Adrenal gland (tissue), 12 donors: ENCODE results near the gene EFHD1. TPM values are rescaled to one million over a fixed set of nuclear protein-coding genes. Genes with fewer than 3 reads are reported as not detected.

Source experiments
- DNase-seq, 7 donors: peaks; one replicate each; pipeline ENCODE4 v3.0.0-alpha.2; 2019 to 2020
- H3K27ac ChIP-seq, 5 donors: fragments of 200-600 bp; sonication (generic) in 4 of 5; 1 replicate in 3 of 5; 2 replicates in 2 of 5; pipeline versions ENCODE4 v1.5.1 to v1.8.0; 2016 to 2020; ENCODE audit warnings: mild to moderate bottlenecking in 1 of 5
- H3K27me3 ChIP-seq: fragments of 200-600 bp; 2 replicates; pipeline ENCODE4 v1.8.0; 2021
- H3K36me3 ChIP-seq, 2 donors: fragments of 200-600 bp; replicated peaks in 1 of 2; 1 replicate in 1 of 2; 2 replicates in 1 of 2; pipeline versions ENCODE4 v1.5.1 to v1.8.0; 2018 to 2022
- H3K4me1 ChIP-seq, 2 donors: fragments of 200-600 bp; replicated peaks in 1 of 2; 1 replicate in 1 of 2; 2 replicates in 1 of 2; pipeline versions ENCODE4 v1.5.1 to v1.8.0; 2018 to 2021
- H3K4me3 ChIP-seq, 4 donors: fragments of 200-600 bp; sonication (generic) in 3 of 4; one replicate each; pipeline ENCODE4 v1.5.1; 2016 to 2018
- H3K9me3 ChIP-seq, 3 donors: fragments of 200-600 bp; sonication (generic) in 1 of 3; replicated peaks in 1 of 3; 1 replicate in 2 of 3; 2 replicates in 1 of 3; pipeline versions ENCODE4 v1.5.1 to v1.8.0; 2016 to 2021
- CTCF ChIP-seq, 6 experiments: fragments of 450-650 bp in 4 of 6; fragments of 200-600 bp in 2 of 6; sonication (generic) in 1 of 6; IDR thresholded peaks; 1 replicate in 5 of 6; 2 replicates in 1 of 6; pipeline versions ENCODE4 v1.5.1 to v1.8.0; 2016 to 2021; ENCODE audit warnings: antibody characterized with exemption in 6 of 6, mild to moderate bottlenecking in 2 of 6, moderate library complexity in 1 of 6
- POLR2A ChIP-seq, 2 donors: fragments of 450-650 bp; IDR thresholded peaks; one replicate each; pipeline ENCODE4 v1.6.1; 2017; ENCODE audit warnings: antibody characterized with exemption in 2 of 2, mild to moderate bottlenecking in 2 of 2, moderate library complexity in 1 of 2
- WGBS, 4 donors: extraction: QIAGEN DNeasy Blood & Tissue Kit in 2 of 4; methylation state at CpG; one replicate each; pipeline versions ENCODE4 v1.1.5 to v1.1.7; 2013 to 2017; 5-methylcytosine and 5-hydroxymethylcytosine counted together
- intact Hi-C, 2 donors: fragments of 100-400 bp; cut with DNase I; formaldehyde crosslinking; loops; one replicate each; pipeline versions ENCODE4 v1.14.1 to v1.15.0; 2022 to 2023
- polyA plus RNA-seq, 3 donors: library from polyadenylated mRNA; stranded (reverse); fragments of 200-250 nt in 2 of 3; fragments of 350-450 nt in 1 of 3; fragmentation: Illumina TruSeq in 1 of 3; extraction: RNeasy Lipid Tissue Mini Kit (QIAGEN cat#74804) in 1 of 3; gene quantifications; one replicate each; pipeline ENCODE4 v1.2.3, GENCODE V29; 2013 to 2014
- total RNA-seq, 9 donors: library from RNA; depleted of rRNA in 4 of 9; stranded (reverse); fragments of >200 nt in 4 of 9; fragments of 120-200 nt in 1 of 9; fragmentation: NEBNext Ultra II Directional in 1 of 9; extraction: Animal tissue kit (Norgen Biotek cat#: 25700) in 1 of 9; gene quantifications; one replicate each; pipeline versions ENCODE4 v1.1.0 to v1.2.4, GENCODE V29; 2013 to 2023
- donor health status: healthy with polysubstance abuse.
- donor health status: Bipolar disorder and iron deficiency.
- donor health status: DM: yes; HTN: yes; CAD: no.
- donor health status: DM: no; HTN: no; CAD: no.
- donor health status: DM: no; HTN: no; CAD: no.
- donor health status: DM: yes; HTN: yes; CAD: no.

Gene EFHD1
- total and polyA plus RNA-seq, 12 donors, result 0.50 to 12.9 (median 6.3) TPM

GRCh38 chr2:232646726-232647125 lies 13.3 kb downstream of the EFHD1 start:
- no peaks in the 10 kb centered on the region for H3K27me3 ChIP-seq
- intact Hi-C loops, result no loop called here
- H3K4me1 ChIP-seq, result no peaks in the 10 kb centered on the region
- no peaks in the 10 kb centered on the region for H3K9me3 ChIP-seq
- DNase-seq, result peak in 2 of 7 donors; percentile 19 to 28
- no peaks in the 10 kb centered on the region for H3K36me3 ChIP-seq
- H3K27ac ChIP-seq, result no peak overlapping the region
- WGBS, 4 donors, result 55 to 90% (median 65%) methylated on average over 2 to 6 of the region's 6 CpGs
- no peak for TF ChIP-seq CTCF (IDR thresholded peaks at IDR 0.05)
- TF ChIP-seq POLR2A (IDR thresholded peaks at IDR 0.05), result no peak
- H3K4me3 ChIP-seq, result no peak overlapping the region

- Histone ChIP-seq H3K27ac (no peak overlapping the region), H3K9me3 (no peaks in the 10 kb centered on the region), H3K4me3 (no peak overlapping the region), H3K4me1 (no peaks in the 10 kb centered on the region), H3K36me3 (no peaks in the 10 kb centered on the region), H3K27me3 (no peaks in the 10 kb centered on the region)
- intact Hi-C loops, result no loop called here
- peak in 2 of 7 donors; percentile 20 to 27 for DNase-seq
- WGBS, 4 donors, result 38 to 67% (median 54%) methylated on average over 4 to 8 of the region's 8 CpGs
- TF ChIP-seq CTCF (IDR thresholded peaks at IDR 0.05) (no peak), POLR2A (IDR thresholded peaks at IDR 0.05) (no peak)
Measured at GRCh38 chr2:232647261-232647660, 13.9 kb downstream of the EFHD1 start.

- Histone ChIP-seq H3K27me3 (no peaks in the 10 kb centered on the region), H3K27ac (no peak overlapping the region), H3K4me3 (no peak overlapping the region), H3K9me3 (no peaks in the 10 kb centered on the region), H3K36me3 (no peaks in the 10 kb centered on the region), H3K4me1 (no peaks in the 10 kb centered on the region)
- WGBS, 4 donors, result 86 to 96% (median 91%) methylated on average over 3 to 11 of the region's 11 CpGs
- no peak for DNase-seq
- no peak for TF ChIP-seq CTCF (IDR thresholded peaks at IDR 0.05)
- intact Hi-C loops, result no loop called here
Measured at GRCh38 chr2:232649033-232649432, 15.6 kb downstream of the EFHD1 start.

GRCh38 chr2:232652505-232652851 lies 19.1 kb downstream of the EFHD1 start:
- Histone ChIP-seq H3K36me3 (no peaks in the 10 kb centered on the region), H3K4me1 (no peaks in the 10 kb centered on the region), H3K9me3 (no peaks in the 10 kb centered on the region), H3K4me3 (no peak overlapping the region), H3K27ac (no peak overlapping the region), H3K27me3 (no peaks in the 10 kb centered on the region)
- TF ChIP-seq POLR2A (IDR thresholded peaks at IDR 0.05) (no peak), CTCF (IDR thresholded peaks at IDR 0.05) (no peak)
- intact Hi-C loops, result no loop called here
- WGBS, 4 donors, result 72 to 83% (median 81%) methylated on average over 4 of the region's 4 CpGs
- DNase-seq, result no peak
